Muscle layer of duodenum (tissue), 2 donors: ENCODE data around the gene ST8SIA1.

ENCODE experiments used
- H3K27ac ChIP-seq: one replicate; pipeline ENCODE4 v1.7.0; 2013; ENCODE audit warnings: mild to moderate bottlenecking, low read length
- H3K27me3 ChIP-seq: one replicate; pipeline ENCODE4 v1.7.0; 2013; ENCODE audit warnings: low read depth, mild to moderate bottlenecking, control low read depth, low read length
- H3K36me3 ChIP-seq, 2 donors: one replicate each; pipeline ENCODE4 v1.7.0; 2013; ENCODE audit warnings: low read length in 2 of 2, control low read depth in 1 of 2, mild to moderate bottlenecking in 1 of 2; ENCODE audit not compliant: insufficient read depth in 2 of 2, control insufficient read depth in 1 of 2
- H3K4me1 ChIP-seq, 2 donors: one replicate each; pipeline ENCODE4 v1.7.0; 2013; ENCODE audit warnings: low read length in 2 of 2, mild to moderate bottlenecking in 2 of 2, control low read depth in 1 of 2, moderate library complexity in 1 of 2; ENCODE audit not compliant: insufficient read depth in 2 of 2, control insufficient read depth in 1 of 2
- H3K4me3 ChIP-seq, 2 donors: one replicate each; pipeline ENCODE4 v1.7.0; 2013; ENCODE audit warnings: low read length in 2 of 2, low read depth in 1 of 2, mild to moderate bottlenecking in 1 of 2
- H3K9me3 ChIP-seq, 2 donors: one replicate each; pipeline ENCODE4 v1.7.0; 2013; ENCODE audit warnings: low read length in 2 of 2, control low read depth in 1 of 2, mild to moderate bottlenecking in 1 of 2; ENCODE audit not compliant: control insufficient read depth in 1 of 2
- donor health status: healthy.

Gene ST8SIA1

DNA sequence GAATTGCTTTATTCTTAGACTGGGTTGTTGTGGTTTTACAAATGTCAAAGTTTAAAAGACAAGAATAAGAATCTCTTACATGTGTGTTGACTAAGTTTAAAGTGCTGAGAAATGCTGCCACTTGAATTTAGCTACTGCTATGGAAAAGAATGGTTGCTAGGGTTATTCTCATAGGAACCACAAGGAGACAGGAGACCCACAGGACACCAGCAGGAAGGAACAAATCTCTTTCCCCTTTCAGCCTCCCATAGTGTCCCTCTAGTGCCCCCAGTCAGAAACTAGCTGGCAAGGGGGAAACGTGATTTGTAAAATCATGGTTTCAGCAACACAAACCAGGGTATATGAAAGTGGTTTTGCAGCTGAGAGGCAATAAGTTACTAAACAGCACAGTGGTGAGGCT, 102.7 kb downstream of the ST8SIA1 start:
- H3K4me3 ChIP-seq: no peak overlapping the region
- no peaks in the 10 kb centered on the region for H3K9me3 ChIP-seq
- H3K27ac ChIP-seq: no peak overlapping the region
- H3K36me3 ChIP-seq: no peaks in the 10 kb centered on the region
- H3K27me3 ChIP-seq: no peaks in the 10 kb centered on the region
- peaks cover 0 to 6% of the 10 kb centered on the region in 2 donors for H3K4me1 ChIP-seq

DNA sequence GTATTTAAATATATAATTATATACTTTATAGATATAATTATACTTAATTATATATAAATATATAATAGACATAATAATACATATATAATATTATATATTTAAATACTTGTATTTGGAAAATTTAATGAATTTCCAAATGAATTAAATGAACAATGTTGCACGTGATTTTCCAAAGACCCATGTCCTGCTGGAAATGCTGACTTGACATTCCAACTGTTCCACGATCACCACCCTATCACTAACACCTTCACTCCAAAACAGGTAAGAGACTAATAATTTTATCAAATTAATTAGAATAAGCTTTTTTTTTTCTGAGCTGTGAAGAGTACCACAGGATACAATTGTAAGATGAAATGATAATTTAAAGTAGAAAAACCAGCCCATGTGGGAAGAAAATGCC, 103.4 kb downstream of the ST8SIA1 start:
- H3K27ac ChIP-seq: no peak overlapping the region
- H3K4me1 ChIP-seq: peaks cover 0 to 6% of the 10 kb centered on the region in 2 donors
- no peaks in the 10 kb centered on the region for H3K9me3 ChIP-seq
- no peaks in the 10 kb centered on the region for H3K36me3 ChIP-seq
- H3K27me3 ChIP-seq: no peaks in the 10 kb centered on the region
- H3K4me3 ChIP-seq: no peak overlapping the region

DNA sequence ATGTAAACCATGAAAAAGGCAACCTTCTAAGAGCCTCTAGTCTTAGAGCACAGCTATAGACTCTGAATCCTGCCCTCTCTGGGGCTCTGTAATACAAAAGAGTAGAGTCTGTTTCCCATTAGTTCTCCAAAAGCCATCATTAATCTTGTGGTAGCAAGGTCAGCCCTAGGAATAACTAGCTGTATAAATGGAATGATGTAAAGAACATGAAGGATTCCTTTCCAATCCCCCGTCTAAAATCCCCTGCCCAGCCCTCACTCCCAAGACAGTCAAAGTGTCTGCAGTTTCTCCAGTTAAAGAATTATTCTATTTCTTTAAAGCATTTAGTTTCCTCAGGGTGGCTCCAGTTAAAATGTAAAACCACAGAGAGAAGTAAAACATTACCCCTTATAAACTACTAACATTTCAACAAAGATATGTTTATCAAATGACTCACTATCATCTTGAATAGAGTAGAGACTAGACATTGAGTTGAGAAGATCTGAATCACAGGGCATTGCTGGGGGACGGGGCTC, 104.2 kb downstream of the ST8SIA1 start:
- Histone ChIP-seq H3K36me3 (no peaks in the 10 kb centered on the region), H3K4me3 (no peak overlapping the region), H3K9me3 (no peaks in the 10 kb centered on the region), H3K4me1 (peaks cover 0 to 6% of the 10 kb centered on the region in 2 donors), H3K27ac (no peak overlapping the region), H3K27me3 (no peaks in the 10 kb centered on the region)

DNA sequence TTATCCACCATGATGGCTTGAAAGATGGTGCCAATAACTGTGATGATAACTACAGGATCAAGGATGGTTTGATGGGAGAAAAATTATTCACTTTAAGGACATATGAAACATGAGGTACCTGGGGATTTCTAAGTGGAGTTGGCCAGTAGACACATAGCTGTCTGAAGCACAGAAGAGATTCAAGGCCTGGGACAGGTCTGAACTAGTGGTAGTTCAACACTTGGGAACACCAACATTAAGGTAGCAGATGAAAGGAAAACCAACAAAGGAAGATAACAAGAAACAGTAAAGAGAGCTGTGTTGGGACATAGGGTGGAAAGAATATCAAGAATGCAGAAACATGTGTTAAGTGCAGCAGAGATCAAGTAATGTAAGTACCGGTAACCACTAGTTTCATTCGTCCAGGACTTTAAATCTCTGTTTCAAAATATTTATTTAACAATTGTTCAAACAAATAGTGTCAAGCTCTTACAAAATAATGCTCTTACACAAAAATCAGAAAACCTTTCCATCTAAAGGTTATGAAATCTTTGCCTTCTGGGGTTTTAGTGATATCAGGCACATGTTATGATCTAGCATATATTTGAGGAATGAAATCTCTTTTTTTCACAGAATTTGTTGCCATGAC, 104.7 kb downstream of the ST8SIA1 start:
- H3K9me3 ChIP-seq: no peaks in the 10 kb centered on the region
- no peaks in the 10 kb centered on the region for H3K36me3 ChIP-seq
- no peaks in the 10 kb centered on the region for H3K27me3 ChIP-seq
- H3K27ac ChIP-seq: no peak overlapping the region
- H3K4me1 ChIP-seq: peaks cover 0 to 4% of the 10 kb centered on the region in 2 donors
- no peak overlapping the region for H3K4me3 ChIP-seq

DNA sequence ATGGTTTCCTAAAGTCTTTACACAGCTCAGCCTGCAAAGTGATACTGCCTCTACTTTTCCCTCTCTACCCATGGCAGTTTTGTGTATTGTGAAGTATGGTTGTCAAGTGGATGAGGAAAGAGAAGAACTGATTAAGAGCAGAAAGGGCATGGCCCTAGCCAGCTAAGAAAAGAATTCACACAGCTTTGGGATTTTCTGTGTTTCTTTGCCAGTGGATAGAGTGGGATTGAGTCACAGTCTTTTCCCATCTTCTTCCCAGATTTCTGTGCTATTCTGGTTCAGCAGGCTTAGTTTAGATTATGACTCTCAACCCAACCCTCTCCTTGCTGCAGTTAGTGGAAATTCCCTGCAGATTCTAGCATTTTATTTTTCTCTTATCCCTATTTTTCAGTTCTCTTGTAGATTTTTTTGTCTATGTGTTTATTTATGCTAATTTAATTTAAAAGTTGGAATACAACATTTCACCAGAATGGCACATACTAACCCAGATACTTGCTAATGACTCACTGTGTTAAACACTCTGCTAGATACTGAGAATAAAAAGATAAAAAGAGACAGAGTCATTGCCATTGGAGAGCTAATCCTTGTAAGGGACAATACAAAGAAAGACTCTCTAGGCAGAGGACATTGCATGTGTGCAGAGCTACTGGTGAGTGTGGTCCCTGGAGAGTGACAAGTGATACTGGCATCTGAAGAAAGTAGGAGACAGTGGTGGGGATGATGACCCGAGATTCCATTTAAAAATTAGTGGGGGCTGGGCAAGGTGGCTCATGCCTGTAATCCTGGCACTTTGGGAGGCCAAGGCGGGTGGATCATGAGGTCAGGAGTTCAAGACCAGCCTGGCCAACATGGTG, 106.3 kb downstream of the ST8SIA1 start:
- no peaks in the 10 kb centered on the region for H3K36me3 ChIP-seq
- no peak overlapping the region for H3K4me3 ChIP-seq
- H3K27ac ChIP-seq: no peak overlapping the region
- H3K4me1 ChIP-seq: no peaks in the 10 kb centered on the region
- no peaks in the 10 kb centered on the region for H3K9me3 ChIP-seq
- no peaks in the 10 kb centered on the region for H3K27me3 ChIP-seq

DNA sequence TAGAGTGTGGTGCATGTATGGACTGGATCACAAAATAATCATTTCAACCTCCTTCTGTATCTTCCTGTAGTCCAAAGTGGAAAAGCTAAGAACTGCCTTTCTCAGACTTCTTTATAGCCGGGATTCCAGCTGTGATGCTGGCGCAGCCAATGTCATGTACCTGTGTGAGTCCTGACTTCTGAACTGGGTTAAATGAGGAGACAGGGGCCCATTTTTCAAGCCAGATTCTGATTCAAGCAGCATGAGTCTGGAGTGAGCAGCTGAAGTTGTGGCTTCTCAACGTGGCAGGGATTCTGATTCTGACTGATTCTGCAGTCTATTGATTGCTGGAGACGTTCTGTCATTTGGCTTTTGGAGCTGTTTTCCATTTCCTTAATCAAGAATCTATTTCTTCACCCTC, 111.2 kb downstream of the ST8SIA1 start:
- H3K36me3 ChIP-seq: no peaks in the 10 kb centered on the region
- H3K27ac ChIP-seq: no peak overlapping the region
- no peaks in the 10 kb centered on the region for H3K27me3 ChIP-seq
- H3K4me3 ChIP-seq: no peak overlapping the region
- no peaks in the 10 kb centered on the region for H3K4me1 ChIP-seq
- H3K9me3 ChIP-seq: no peaks in the 10 kb centered on the region

DNA sequence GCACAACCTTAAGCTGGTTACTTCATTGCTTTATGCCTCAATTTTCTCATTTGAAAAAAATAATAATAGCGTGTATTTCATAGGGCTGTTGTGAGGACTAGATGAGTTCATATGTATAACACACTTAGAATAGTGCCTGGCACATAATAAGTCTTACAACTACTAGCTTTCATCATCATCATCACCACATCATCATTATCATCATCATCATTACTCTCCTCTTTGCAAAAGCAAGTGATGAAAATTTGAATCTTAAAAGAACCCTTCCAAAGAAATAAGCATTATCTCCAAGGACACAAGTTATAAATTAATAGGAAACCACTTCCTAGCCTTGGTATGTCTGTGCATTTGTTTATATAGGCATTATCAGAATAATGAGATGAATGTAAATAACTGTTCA, 117.0 kb downstream of the ST8SIA1 start:
- Histone ChIP-seq H3K27me3 (no peaks in the 10 kb centered on the region), H3K36me3 (no peaks in the 10 kb centered on the region), H3K4me3 (no peak overlapping the region), H3K9me3 (no peaks in the 10 kb centered on the region), H3K4me1 (no peaks in the 10 kb centered on the region), H3K27ac (no peak overlapping the region)

DNA sequence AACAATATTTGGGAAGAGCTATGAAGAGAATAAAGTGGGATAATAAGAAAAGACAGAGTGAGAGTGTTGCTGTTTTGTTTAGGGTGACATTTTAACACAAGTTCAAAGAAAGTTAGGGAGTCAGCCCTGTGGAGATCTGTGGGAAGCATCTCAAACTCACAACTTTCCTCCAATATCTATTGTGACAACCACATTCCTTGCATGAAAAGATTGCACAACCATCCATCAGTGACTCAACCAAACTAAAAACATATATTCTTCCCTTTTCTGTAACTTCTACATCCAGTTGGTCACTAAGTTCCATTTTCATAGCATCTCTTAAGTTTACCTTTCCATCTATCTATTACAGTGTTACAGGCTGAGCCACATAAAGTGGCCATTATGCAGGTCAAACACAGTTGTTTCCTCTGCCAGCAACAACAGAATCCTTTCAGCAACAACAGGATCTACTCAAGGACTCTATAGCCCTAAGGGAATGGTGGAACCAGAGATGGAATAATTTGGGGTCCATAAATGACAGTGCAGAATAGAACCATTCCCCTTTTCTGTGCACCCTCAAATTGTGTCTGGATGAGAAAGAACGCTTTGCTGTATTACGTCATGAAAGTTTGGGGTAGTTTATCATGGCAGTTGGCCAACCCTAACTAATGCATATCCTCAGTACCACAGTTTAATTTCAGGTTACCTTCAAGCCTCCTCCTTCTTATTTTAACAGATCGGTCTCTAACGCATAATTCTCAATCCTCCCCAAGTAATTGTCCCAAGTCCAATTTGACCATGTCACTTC, 118.8 kb downstream of the ST8SIA1 start:
- Histone ChIP-seq H3K9me3 (no peaks in the 10 kb centered on the region), H3K4me1 (no peaks in the 10 kb centered on the region), H3K27me3 (no peaks in the 10 kb centered on the region)

DNA sequence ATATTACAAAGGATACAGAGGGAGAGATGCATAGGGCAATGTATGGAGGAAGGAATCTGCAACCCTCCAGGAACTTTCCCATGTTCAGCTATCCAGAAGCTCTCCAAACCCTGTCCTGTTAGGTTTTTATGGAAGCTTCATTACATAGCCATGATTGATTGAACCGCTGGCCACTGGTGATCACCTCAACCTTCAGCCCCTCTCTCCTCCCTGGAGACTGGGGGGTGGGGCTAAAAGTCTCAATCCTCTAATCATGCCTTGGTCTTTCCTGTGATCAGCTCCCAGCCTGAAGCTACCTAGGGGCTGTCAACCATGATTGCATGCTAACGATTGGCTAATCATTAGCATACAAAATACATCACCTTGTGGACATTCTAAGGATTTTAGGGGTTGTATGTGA, 123.4 kb downstream of the ST8SIA1 start:
- Histone ChIP-seq H3K9me3 (no peaks in the 10 kb centered on the region), H3K27me3 (no peaks in the 10 kb centered on the region), H3K36me3 (no peaks in the 10 kb centered on the region), H3K27ac (no peak overlapping the region), H3K4me1 (no peaks in the 10 kb centered on the region), H3K4me3 (no peak overlapping the region)

More for the DNA sequence above, 118.8 kb downstream of the ST8SIA1 start:
- Histone ChIP-seq H3K36me3 (no peaks in the 10 kb centered on the region), H3K4me3 (no peak overlapping the region), H3K27ac (no peak overlapping the region)

DNA sequence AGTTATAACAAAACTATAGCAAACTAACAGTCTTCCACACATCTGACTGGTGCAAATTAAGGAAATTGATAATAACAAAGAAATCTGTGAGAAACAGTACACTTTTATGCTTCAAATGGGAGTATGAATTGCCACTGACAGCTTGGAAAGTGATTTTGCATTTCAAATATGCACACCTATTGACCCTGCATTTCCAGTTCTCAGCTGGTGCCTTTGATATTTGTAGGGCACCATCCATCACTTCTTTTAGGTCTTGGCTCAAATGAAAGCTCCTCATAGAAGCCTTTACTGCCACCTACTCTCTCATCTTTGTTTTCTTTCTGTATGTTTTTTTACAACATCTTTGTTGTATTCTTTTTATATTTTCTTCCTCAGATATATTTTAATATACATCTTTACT, 125.1 kb downstream of the ST8SIA1 start:
- H3K27ac ChIP-seq: no peak overlapping the region
- H3K36me3 ChIP-seq: no peaks in the 10 kb centered on the region
- no peaks in the 10 kb centered on the region for H3K9me3 ChIP-seq
- no peaks in the 10 kb centered on the region for H3K4me1 ChIP-seq
- H3K4me3 ChIP-seq: no peak overlapping the region
- H3K27me3 ChIP-seq: no peaks in the 10 kb centered on the region

DNA sequence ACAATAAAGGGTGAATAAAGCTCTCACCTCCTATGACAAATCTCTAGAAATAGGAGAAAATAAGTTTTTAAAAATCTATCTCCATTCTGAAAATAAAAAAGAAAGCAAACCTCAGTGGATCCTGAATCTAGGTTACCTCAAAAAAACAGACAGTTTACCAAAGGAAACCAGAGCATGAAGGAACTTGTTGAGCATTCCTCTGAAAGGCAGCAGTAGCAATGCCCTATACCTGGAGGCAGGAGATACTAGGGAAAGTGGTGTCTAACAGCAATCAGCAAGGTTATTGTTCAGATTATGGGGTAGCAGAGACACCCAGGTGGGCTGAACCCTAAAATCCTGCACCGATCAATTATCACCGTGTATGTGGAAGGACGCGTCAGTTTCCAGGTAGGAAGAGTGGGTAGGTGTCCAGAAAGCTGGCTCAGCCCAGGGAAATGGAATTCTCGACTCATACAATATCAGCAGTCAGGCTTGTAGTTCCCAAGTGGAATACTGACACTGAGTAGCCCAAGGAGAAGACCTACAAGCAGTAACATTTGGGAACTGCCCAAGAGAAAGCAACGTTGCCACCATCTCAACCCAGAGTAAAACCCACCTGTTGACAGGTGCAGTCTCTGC, 128.3 kb downstream of the ST8SIA1 start:
- H3K4me3 ChIP-seq: no peak overlapping the region
- no peaks in the 10 kb centered on the region for H3K27me3 ChIP-seq
- no peak overlapping the region for H3K27ac ChIP-seq
- no peaks in the 10 kb centered on the region for H3K36me3 ChIP-seq
- no peaks in the 10 kb centered on the region for H3K4me1 ChIP-seq
- H3K9me3 ChIP-seq: no peaks in the 10 kb centered on the region
